HG03159 (cell line): Measurements from ENCODE around the gene CUX1.

Source experiments
- ATAC-seq: cut with Tn5 transposase; IDR thresholded peaks from one replicate; pipeline ENCODE4 v1.9.1; 2021; ENCODE audit warnings: mild to moderate bottlenecking, moderate library complexity; ENCODE audit not compliant: unreplicated experiment

CUX1 gene

GRCh38 chr7:102089175-102090098 lies 272.0 kb downstream of the CUX1 start:
- ATAC-seq: no peak

GRCh38 chr7:102093599-102094315 lies 276.3 kb downstream of the CUX1 start:
- ATAC-seq: no peak

- no peak for ATAC-seq
Observed at GRCh38 chr7:102094316-102094650, 276.9 kb downstream of the CUX1 start.

- ATAC-seq: no peak
Observed at GRCh38 chr7:102095321-102096011, 278.0 kb downstream of the CUX1 start.

GRCh38 chr7:102096012-102096332 lies 278.5 kb downstream of the CUX1 start:
- ATAC-seq: no peak

GRCh38 chr7:102096706-102097427 lies 279.4 kb downstream of the CUX1 start:
- no peak for ATAC-seq

GRCh38 chr7:102097601-102098161 lies 280.3 kb downstream of the CUX1 start:
- no peak for ATAC-seq

GRCh38 chr7:102098986-102099385 lies 281.6 kb downstream of the CUX1 start:
- ATAC-seq: no peak

GRCh38 chr7:102099474-102099873 lies 282.0 kb downstream of the CUX1 start:
- ATAC-seq: no peak

GRCh38 chr7:102101111-102101551 lies 283.7 kb downstream of the CUX1 start:
- ATAC-seq: no peak

- ATAC-seq: no peak
Observed at GRCh38 chr7:102101926-102102325, 284.5 kb downstream of the CUX1 start.

GRCh38 chr7:102103027-102103372 lies 285.6 kb downstream of the CUX1 start:
- no peak for ATAC-seq

- no peak for ATAC-seq
Observed at GRCh38 chr7:102104245-102104644, 286.8 kb downstream of the CUX1 start.

GRCh38 chr7:102106625-102107024 lies 289.2 kb downstream of the CUX1 start:
- ATAC-seq: no peak

GRCh38 chr7:102107474-102108104 lies 290.2 kb downstream of the CUX1 start:
- ATAC-seq: no peak

GRCh38 chr7:102111061-102112041 lies 293.9 kb downstream of the CUX1 start:
- ATAC-seq: no peak

GRCh38 chr7:102115181-102115580 lies 297.8 kb downstream of the CUX1 start:
- no peak for ATAC-seq

GRCh38 chr7:102115931-102116330 lies 298.5 kb downstream of the CUX1 start:
- ATAC-seq: no peak

- no peak for ATAC-seq
Observed at GRCh38 chr7:102117743-102118142, 300.3 kb downstream of the CUX1 start.
